H1 (cell line): ENCODE data around the gene CES4A. TPM values are rescaled to one million over a fixed set of nuclear protein-coding genes. Genes with fewer than 3 reads are reported as not detected.

Source experiments
- CTCF ChIA-PET: fragments of 300-600 bp; sonication (Branson Sonifier 250); formaldehyde crosslinking; loops from one replicate; lab custom pipeline; 2021; ENCODE audit not compliant: partially characterized antibody; lab: Charles Lee
- POLR2A ChIA-PET: fragments of 300-600 bp; sonication (Branson Sonifier 250); formaldehyde crosslinking; loops from one replicate; lab custom pipeline; 2021; ENCODE audit warnings: inconsistent platforms; ENCODE audit not compliant: partially characterized antibody; lab: Charles Lee
- DNase-seq, 2 experiments: peaks; one replicate each; pipeline versions ENCODE4 v3.0.0 to v3.0.0-alpha.2; 2010 to 2022; ENCODE audit warnings: low spot score in 2 of 2, low read depth in 1 of 2, mixed read lengths in 1 of 2
- FAIRE-seq: peaks from 2 replicates; lab custom pipeline; 2011; peaks lifted over from hg19 to GRCh38; lab: Jason Lieb, UNC
- H2AFZ ChIP-seq: 2 replicates; pipeline ENCODE4 v1.8.1; 2012; ENCODE audit warnings: low read length, inconsistent platforms
- H2AK5ac ChIP-seq: 2 replicates; pipeline ENCODE4 v1.6.1; 2013; ENCODE audit warnings: low read depth, low read length
- H2BK120ac ChIP-seq: replicated peaks from 2 replicates; pipeline ENCODE3; 2013; ENCODE audit warnings: low read depth, low read length, inconsistent platforms
- H2BK12ac ChIP-seq: 2 replicates; pipeline ENCODE4 v1.6.1; 2013; ENCODE audit warnings: low read depth, low read length
- H2BK15ac ChIP-seq: 2 replicates; pipeline ENCODE4 v1.6.1; 2013; ENCODE audit warnings: low read length
- H2BK20ac ChIP-seq: 2 replicates; pipeline ENCODE4 v1.6.1; 2013; ENCODE audit warnings: low read length
- H2BK5ac ChIP-seq: 2 replicates; pipeline ENCODE4 v1.6.1; 2013; ENCODE audit warnings: low read depth, low read length
- H3K14ac ChIP-seq: 2 replicates; pipeline ENCODE4 v1.6.1; 2013; ENCODE audit warnings: inconsistent platforms; ENCODE audit not compliant: insufficient read length
- H3K18ac ChIP-seq: 2 replicates; pipeline ENCODE4 v1.6.1; 2013; ENCODE audit warnings: low read length; ENCODE audit errors: extremely low read depth
- H3K23ac ChIP-seq: 2 replicates; pipeline ENCODE4 v1.6.1; 2013; ENCODE audit warnings: inconsistent platforms; ENCODE audit not compliant: insufficient read length
- H3K23me2 ChIP-seq: 2 replicates; pipeline ENCODE4 v1.6.1; 2013; ENCODE audit warnings: low read depth, low read length
- H3K27ac ChIP-seq: 2 replicates; pipeline ENCODE4 v1.6.1; 2011; ENCODE audit warnings: low read depth, low read length, inconsistent platforms
- H3K27me3 ChIP-seq, 4 experiments: replicated peaks in 1 of 4; 1 replicate in 1 of 4; 2 replicates in 3 of 4; pipeline versions ENCODE4 v1.6.1 to v1.8.1; 2011 to 2013; ENCODE audit warnings: low read length in 3 of 4, mild to moderate bottlenecking in 3 of 4, inconsistent platforms in 2 of 4, mixed read lengths in 2 of 4, moderate library complexity in 1 of 4; ENCODE audit not compliant: control insufficient read depth in 3 of 4, insufficient read depth in 3 of 4; ENCODE audit errors: extremely low read depth in 1 of 4
- H3K36me3 ChIP-seq, 4 experiments: 2 replicates each; pipeline versions ENCODE4 v1.6.1 to v1.8.1; 2011 to 2013; ENCODE audit warnings: mild to moderate bottlenecking in 4 of 4, low read length in 3 of 4, moderate library complexity in 2 of 4, control low read depth in 1 of 4, inconsistent platforms in 1 of 4; ENCODE audit not compliant: insufficient read depth in 4 of 4, control insufficient read depth in 2 of 4
- H3K4ac ChIP-seq: replicated peaks from 2 replicates; pipeline ENCODE3; 2013; ENCODE audit warnings: low read length, low read depth, mixed read lengths, inconsistent platforms; ENCODE audit not compliant: insufficient read length
- H3K4me1 ChIP-seq, 4 experiments: replicated peaks in 1 of 4; 1 replicate in 1 of 4; 2 replicates in 3 of 4; pipeline versions ENCODE4 v1.6.1 to v1.8.1; 2011 to 2013; ENCODE audit warnings: low read length in 3 of 4, inconsistent platforms in 2 of 4, mixed read lengths in 1 of 4; ENCODE audit not compliant: insufficient read depth in 4 of 4, control insufficient read depth in 3 of 4
- H3K4me2 ChIP-seq, 2 experiments: 2 replicates each; pipeline versions ENCODE4 v1.6.1 to v1.8.1; 2011 to 2013; ENCODE audit warnings: low read depth in 2 of 2, low read length in 2 of 2, control low read depth in 1 of 2, inconsistent platforms in 1 of 2, mild to moderate bottlenecking in 1 of 2; ENCODE audit not compliant: insufficient read depth in 1 of 2
- H3K4me3 ChIP-seq, 4 experiments: fragments of 200-600, 300-600 bp in 1 of 4; sonication (generic), shearing (Covaris generic), sonication (Bioruptor Twin) in 1 of 4; 2 replicates each; pipeline versions ENCODE4 v1.5.1 to v1.8.1; 2011 to 2016; ENCODE audit warnings: low read length in 4 of 4, low read depth in 3 of 4, control low read depth in 2 of 4, inconsistent platforms in 2 of 4, mild to moderate bottlenecking in 2 of 4, mixed read lengths in 1 of 4, moderate library complexity in 1 of 4; ENCODE audit not compliant: insufficient read depth in 2 of 4; ENCODE audit errors: extremely low read depth in 1 of 4
- H3K56ac ChIP-seq: replicated peaks from 2 replicates; pipeline ENCODE3; 2013; ENCODE audit warnings: low read depth, mild to moderate bottlenecking, mixed read lengths, low read length, inconsistent platforms; ENCODE audit not compliant: insufficient read length
- H3K79me1 ChIP-seq: 2 replicates; pipeline ENCODE4 v1.6.1; 2013; ENCODE audit warnings: low read depth, low read length, control low read depth
- H3K79me2 ChIP-seq, 2 experiments: 2 replicates each; pipeline versions ENCODE4 v1.6.1 to v1.8.1; 2012 to 2013; ENCODE audit warnings: low read length in 2 of 2, mild to moderate bottlenecking in 2 of 2, inconsistent platforms in 1 of 2; ENCODE audit not compliant: insufficient read depth in 2 of 2, control insufficient read depth in 1 of 2
- H3K9ac ChIP-seq, 4 experiments: replicated peaks in 1 of 4; 1 replicate in 1 of 4; 2 replicates in 3 of 4; pipeline versions ENCODE4 v1.6.1 to v1.8.1; 2011 to 2013; ENCODE audit warnings: low read depth in 3 of 4, low read length in 3 of 4, control low read depth in 2 of 4, mild to moderate bottlenecking in 2 of 4, moderate library complexity in 2 of 4, inconsistent platforms in 1 of 4; ENCODE audit errors: extremely low read depth in 1 of 4
- H3K9me3 ChIP-seq, 2 experiments: 2 replicates each; pipeline versions ENCODE4 v1.6.1 to v1.8.1; 2012 to 2013; ENCODE audit warnings: mild to moderate bottlenecking in 2 of 2, moderate library complexity in 2 of 2, control low read depth in 1 of 2, inconsistent platforms in 1 of 2, low read depth in 1 of 2, low read length in 1 of 2, mixed read lengths in 1 of 2; ENCODE audit not compliant: insufficient read depth in 2 of 2
- H4K20me1 ChIP-seq, 2 experiments: replicated peaks in 1 of 2; 2 replicates each; pipeline versions ENCODE3 to v1.8.1; 2011 to 2013; ENCODE audit warnings: inconsistent platforms in 2 of 2, low read length in 2 of 2, mild to moderate bottlenecking in 1 of 2; ENCODE audit not compliant: insufficient read depth in 2 of 2, control insufficient read depth in 1 of 2
- H4K5ac ChIP-seq: 2 replicates; pipeline ENCODE4 v1.6.1; 2013; ENCODE audit warnings: low read length, low read depth, mixed read lengths, inconsistent platforms; ENCODE audit not compliant: insufficient read length
- H4K8ac ChIP-seq: 2 replicates; pipeline ENCODE4 v1.8.0; 2013; ENCODE audit warnings: mild to moderate bottlenecking, moderate library complexity, low read length, inconsistent platforms; ENCODE audit not compliant: insufficient read depth; ENCODE audit errors: extremely low read depth
- H4K91ac ChIP-seq: replicated peaks from 2 replicates; pipeline ENCODE3; 2013; ENCODE audit warnings: low read length, mixed read lengths, inconsistent platforms; ENCODE audit not compliant: insufficient read length
- BRCA1 ChIP-seq: IDR thresholded peaks from 2 replicates; pipeline ENCODE4 v1.6.1; 2012; ENCODE audit warnings: low read depth, low read length, improper control_type of control experiment
- CHD1 ChIP-seq: IDR thresholded peaks from 2 replicates; pipeline ENCODE4 v1.6.1; 2012; ENCODE audit warnings: low read depth, low read length, improper control_type of control experiment
- CTBP2 ChIP-seq: IDR thresholded peaks from 2 replicates; pipeline ENCODE4 v1.7.0; 2011; ENCODE audit warnings: borderline replicate concordance, mild to moderate bottlenecking, moderate library complexity, mixed read lengths, low read length; ENCODE audit not compliant: insufficient read depth, insufficient read length
- EP300 ChIP-seq, 2 experiments: IDR thresholded peaks; 1 replicate in 1 of 2; 2 replicates in 1 of 2; pipeline ENCODE4 v1.6.1; 2011 to 2012; ENCODE audit warnings: low read depth in 2 of 2, low read length in 2 of 2, mild to moderate bottlenecking in 2 of 2, borderline replicate concordance in 1 of 2, inconsistent platforms in 1 of 2, moderate library complexity in 1 of 2
- FOSL1 ChIP-seq: IDR thresholded peaks from 2 replicates; pipeline ENCODE4 v1.6.1; 2011; ENCODE audit warnings: mild to moderate bottlenecking, low read depth, low read length, moderate library complexity; ENCODE audit not compliant: insufficient read depth
- GTF2F1 ChIP-seq: IDR thresholded peaks from 2 replicates; pipeline ENCODE4 v1.6.1; 2012; ENCODE audit warnings: low read depth, low read length, improper control_type of control experiment, borderline replicate concordance
- JUND ChIP-seq: IDR thresholded peaks from 2 replicates; pipeline ENCODE4 v1.6.1; 2011; ENCODE audit warnings: mild to moderate bottlenecking, improper control_type of control experiment, low read length
- NANOG ChIP-seq: IDR thresholded peaks from 2 replicates; pipeline ENCODE4 v1.6.1; 2011; ENCODE audit warnings: low read length, low read depth, mild to moderate bottlenecking, inconsistent platforms; ENCODE audit not compliant: insufficient read depth, poor library complexity, severe bottlenecking
- RXRA ChIP-seq: IDR thresholded peaks from 2 replicates; pipeline ENCODE4 v1.6.1; 2011; ENCODE audit warnings: low read depth, mild to moderate bottlenecking, low read length, moderate library complexity; ENCODE audit not compliant: insufficient read depth
- SAP30 ChIP-seq: fragments of 300-600 bp; sonication (generic); IDR thresholded peaks from 2 replicates; pipeline ENCODE4 v1.7.1; 2012; ENCODE audit warnings: low read length, moderate library complexity, mild to moderate bottlenecking, inconsistent platforms; ENCODE audit not compliant: insufficient read depth, insufficient replicate concordance
- SP1 ChIP-seq: IDR thresholded peaks from 2 replicates; pipeline ENCODE4 v1.6.1; 2011; ENCODE audit warnings: low read depth, low read length
- TEAD4 ChIP-seq: IDR thresholded peaks from 2 replicates; pipeline ENCODE4 v1.6.1; 2012; ENCODE audit warnings: low read depth, low read length, inconsistent platforms, mixed read lengths
- WGBS, 2 experiments: shearing (Covaris generic) in 1 of 2; methylation state at CpG; one replicate each; pipeline versions ENCODE4 v1.1.6 to v1.1.7; 2013 to 2015; ENCODE audit warnings: low lambda C conversion rate in 2 of 2, mixed read lengths in 2 of 2, inconsistent platforms in 1 of 2, low coverage in 1 of 2, missing lambda C conversion rate in 1 of 2; ENCODE audit not compliant: insufficient replicate concordance in 2 of 2, insufficient coverage in 1 of 2, insufficient read length in 1 of 2; ENCODE audit errors: extremely low coverage in 1 of 2, missing lambda C conversion rate in 1 of 2; 5-methylcytosine and 5-hydroxymethylcytosine counted together
- polyA plus RNA-seq, 7 experiments: library from polyadenylated mRNA; depleted of rRNA in 3 of 7; stranded (reverse) in 5 of 7; unstranded in 2 of 7; fragments of >200 nt in 5 of 7; fragments of 200-250 nt in 2 of 7; gene quantifications; 1 replicate in 5 of 7; 2 replicates in 1 of 7; 4 replicates in 1 of 7; pipeline versions ENCODE4 v1.2.1 to v1.2.3, GENCODE V29; 2011 to 2013; ENCODE audit warnings: missing spikeins in 2 of 7, mixed read lengths in 2 of 7
- total RNA-seq: library from RNA; stranded (reverse); fragmentation: NEBNext Ultra II Directional; extraction: Animal tissue kit (Norgen Biotek cat#: 25700); gene quantifications from 2 replicates; pipeline ENCODE4 v1.2.1, GENCODE V29; 2021
- TF ChIP-seq, protein P1 (sequence below): IDR thresholded peaks from 2 replicates; pipeline ENCODE4 v1.6.1; 2012; ENCODE audit warnings: inconsistent platforms

Gene CES4A
- total and polyA plus RNA-seq, 2 of the 8 experiments (the other 6 are each of a cell fraction or from before 2014, with no cell fraction given): 0.93 to 1.5 TPM

DNA sequence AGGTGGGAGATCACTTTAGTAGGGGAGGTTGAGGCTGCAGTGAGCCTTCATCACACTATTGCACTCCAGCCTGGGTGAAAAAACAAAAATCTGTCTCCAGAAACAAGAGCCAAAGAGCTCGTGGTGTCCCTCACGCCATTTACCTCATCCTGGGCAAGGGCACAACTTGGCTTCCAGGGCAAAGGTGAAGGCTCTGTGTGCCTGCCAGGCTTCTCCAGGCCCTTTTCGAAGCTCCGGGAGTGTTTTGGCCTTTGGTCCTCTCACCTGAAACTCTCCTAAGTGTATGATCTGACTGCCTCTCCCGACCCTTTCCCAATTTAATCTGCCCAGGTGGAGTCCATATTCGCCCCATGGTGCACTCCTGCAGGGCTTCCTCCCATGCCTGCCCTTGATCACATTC is 38.9 kb upstream of the CES4A start:
- Histone ChIP-seq H2BK120ac (no peak overlapping the region), H3K36me3 (no peaks in the 10 kb centered on the region), H3K27me3 (peaks cover 10 to 34% (median 32%) of the 10 kb centered on the region in 4 experiments), H3K9ac (no peak overlapping the region), H3K56ac (no peak overlapping the region), H3K18ac (no peak overlapping the region), H3K4ac (no peak overlapping the region), H3K79me1 (no peaks in the 10 kb centered on the region), H3K4me1 (peaks cover 0 to 5% (median 1%) of the 10 kb centered on the region in 4 experiments; a peak in 2 of 7 replicates), H3K4me3 (no peak overlapping the region), H4K91ac (no peak overlapping the region), H2AFZ (no peak overlapping the region), H2BK5ac (no peak overlapping the region), H2AK5ac (no peak overlapping the region), H4K8ac (no peak overlapping the region), H4K20me1 (peaks cover 0 to 1% of the 10 kb centered on the region in 2 experiments), H3K79me2 (no peaks in the 10 kb centered on the region), H3K4me2 (no peak overlapping the region; a peak in 1 of 4 replicates), H2BK20ac (no peak overlapping the region), H4K5ac (no peak overlapping the region), H3K14ac (no peak overlapping the region), H3K9me3 (no peaks in the 10 kb centered on the region), H2BK12ac (no peak overlapping the region), H3K23ac (no peak overlapping the region), H3K23me2 (peaks cover 2% of the 10 kb centered on the region; the same call in 1 of the 2 replicates), H2BK15ac (no peak overlapping the region), H3K27ac (no peak overlapping the region)
- 81% methylated on average over 6 of the region's 6 CpGs; no CpG with 5 or more reads in 1 of the 2 experiments for WGBS, 2 experiments
- no peak for DNase-seq
- CTCF ChIA-PET: interaction anchor here (1.3 to 3.3 kb wide), 4 partner anchors 9 to 54 kb away, joined by 3 to 14 read pairs (median 5); no protein-coding TSS in a partner anchor
- POLR2A ChIA-PET: interaction anchor here (0.9 kb wide), 1 partner anchor 208 kb away, joined by 4 read pairs; no protein-coding TSS in a partner anchor
- FAIRE-seq: no peak
- TF ChIP-seq, protein P1, sequence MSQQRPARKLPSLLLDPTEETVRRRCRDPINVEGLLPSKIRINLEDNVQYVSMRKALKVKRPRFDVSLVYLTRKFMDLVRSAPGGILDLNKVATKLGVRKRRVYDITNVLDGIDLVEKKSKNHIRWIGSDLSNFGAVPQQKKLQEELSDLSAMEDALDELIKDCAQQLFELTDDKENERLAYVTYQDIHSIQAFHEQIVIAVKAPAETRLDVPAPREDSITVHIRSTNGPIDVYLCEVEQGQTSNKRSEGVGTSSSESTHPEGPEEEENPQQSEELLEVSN: no peak
- TF ChIP-seq NANOG (no peak), EP300 (IDR thresholded peaks at IDR 0.05; ENCODE audit: borderline replicate concordance in 1 of 2, low read depth in 2 of 2, low read length in 2 of 2) (no peak), FOSL1 (no peak), SAP30 (no peak), CTBP2 (no peak), CHD1 (no peak), RXRA (no peak), SP1 (no peak), GTF2F1 (no peak), TEAD4 (no peak), BRCA1 (no peak), JUND (no peak)
